PC-3 (cell line): ENCODE measurements around the gene TIMM44.

Experiments
- EZH2 ChIP-seq: fragments of 300-600 bp; sonication (generic); IDR thresholded peaks from one replicate; pipeline ENCODE4 v1.6.1; 2017; ENCODE audit warnings: antibody characterized with exemption, mild to moderate bottlenecking, low read length; ENCODE audit not compliant: unreplicated experiment
- TF ChIP-seq, protein P1 (sequence below): fragments of 300-600 bp; sonication (generic); conservative IDR thresholded peaks from 2 replicates; pipeline ENCODE4 v1.5.1; 2017; ENCODE audit warnings: antibody characterized with exemption, low read depth, mild to moderate bottlenecking, low read length

DNA sequence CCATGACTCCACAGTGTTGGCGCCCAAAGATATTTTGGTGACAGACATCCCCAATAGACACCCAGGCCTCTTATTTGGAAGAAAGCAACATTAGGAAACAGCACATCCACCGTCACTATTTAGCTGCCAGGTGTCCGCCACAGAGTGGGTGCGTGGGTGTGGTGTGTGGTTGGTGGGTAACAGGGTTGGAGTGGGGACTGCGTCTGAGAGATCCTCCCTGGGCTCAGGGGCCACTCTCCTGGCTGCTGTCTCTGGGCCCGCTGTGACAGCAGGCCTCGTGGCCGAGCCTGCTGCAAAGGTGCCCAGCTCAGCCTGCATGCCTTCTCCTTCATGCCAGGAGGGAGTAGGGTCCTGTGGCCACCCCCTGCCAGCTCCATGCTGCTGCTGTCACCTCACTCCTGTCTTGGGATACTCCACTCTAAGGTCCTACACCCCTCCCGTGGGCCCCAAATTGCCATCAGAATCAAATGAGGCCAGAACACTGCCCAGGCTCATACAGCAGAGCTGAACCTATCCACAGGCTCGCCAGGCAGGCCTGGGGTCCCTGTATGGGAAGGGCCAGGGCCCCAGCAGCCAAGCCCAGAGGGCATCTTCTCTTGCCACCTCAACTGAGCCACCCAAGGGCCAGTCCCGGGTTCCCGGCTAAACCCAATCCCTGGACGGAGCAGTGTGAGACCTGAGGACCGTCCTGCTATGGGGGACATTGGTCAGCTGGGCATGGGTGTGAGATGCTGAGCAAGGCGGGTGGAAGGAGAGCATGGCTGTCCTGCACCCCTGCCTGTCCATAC lies 24.7 kb upstream of the TIMM44 start:
- TF ChIP-seq EZH2 = no peak
- TF ChIP-seq, protein P1, sequence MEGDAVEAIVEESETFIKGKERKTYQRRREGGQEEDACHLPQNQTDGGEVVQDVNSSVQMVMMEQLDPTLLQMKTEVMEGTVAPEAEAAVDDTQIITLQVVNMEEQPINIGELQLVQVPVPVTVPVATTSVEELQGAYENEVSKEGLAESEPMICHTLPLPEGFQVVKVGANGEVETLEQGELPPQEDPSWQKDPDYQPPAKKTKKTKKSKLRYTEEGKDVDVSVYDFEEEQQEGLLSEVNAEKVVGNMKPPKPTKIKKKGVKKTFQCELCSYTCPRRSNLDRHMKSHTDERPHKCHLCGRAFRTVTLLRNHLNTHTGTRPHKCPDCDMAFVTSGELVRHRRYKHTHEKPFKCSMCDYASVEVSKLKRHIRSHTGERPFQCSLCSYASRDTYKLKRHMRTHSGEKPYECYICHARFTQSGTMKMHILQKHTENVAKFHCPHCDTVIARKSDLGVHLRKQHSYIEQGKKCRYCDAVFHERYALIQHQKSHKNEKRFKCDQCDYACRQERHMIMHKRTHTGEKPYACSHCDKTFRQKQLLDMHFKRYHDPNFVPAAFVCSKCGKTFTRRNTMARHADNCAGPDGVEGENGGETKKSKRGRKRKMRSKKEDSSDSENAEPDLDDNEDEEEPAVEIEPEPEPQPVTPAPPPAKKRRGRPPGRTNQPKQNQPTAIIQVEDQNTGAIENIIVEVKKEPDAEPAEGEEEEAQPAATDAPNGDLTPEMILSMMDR = no peak
